ENCODE results near the gene KANSL1L. TPM values are rescaled to one million over a fixed set of nuclear protein-coding genes. Genes with fewer than 3 reads are reported as not detected.
A peak's percentile ranks its signal among the peaks of the same experiment; 100 is the strongest.

KANSL1L gene
- total and polyA plus RNA-seq, 9 donors = 12.4 to 34.2 (median 14.9) TPM

DNA sequence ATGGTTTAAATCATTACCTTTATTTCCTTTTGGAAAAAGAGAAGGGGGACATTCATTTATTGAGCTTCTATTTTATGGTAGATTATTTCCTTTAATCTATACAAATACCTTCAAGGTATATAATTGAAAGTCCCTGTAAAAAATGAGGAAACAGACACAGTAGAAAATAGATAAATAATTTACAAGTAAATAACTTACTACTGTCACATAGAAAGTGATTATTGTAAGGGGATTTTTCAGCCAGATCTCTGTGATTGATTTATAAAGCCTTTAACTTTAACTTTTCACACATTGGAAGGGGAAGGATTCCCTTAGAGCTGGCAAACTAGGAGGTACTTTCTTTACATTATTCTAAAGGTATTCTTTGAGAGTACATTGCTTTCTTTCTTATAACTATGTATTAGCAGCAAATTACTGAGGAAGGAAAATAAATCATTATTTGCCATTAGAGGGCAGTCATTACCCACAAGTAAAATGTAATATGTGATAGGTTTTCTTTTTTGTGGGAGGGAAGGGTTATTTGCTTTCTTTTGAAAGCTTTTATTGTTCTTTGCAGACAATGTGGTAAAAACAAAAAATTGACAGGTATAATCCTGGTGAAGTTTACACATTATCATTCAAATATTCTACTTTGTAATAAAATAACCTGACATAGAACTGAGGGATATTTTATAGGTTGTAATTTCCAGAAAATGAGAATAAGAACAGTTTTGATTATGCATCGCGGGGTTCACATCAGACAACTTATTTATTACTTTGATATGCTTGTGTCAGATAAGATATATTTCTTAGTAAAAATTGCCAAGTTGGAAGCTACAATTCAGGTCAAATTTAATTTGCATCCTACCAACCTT is 193.6 kb downstream of the KANSL1L start:
- H3K27me3 ChIP-seq (ENCODE audit: control insufficient read depth, insufficient read depth, low read length) = no peaks in the 10 kb centered on the region
- H3K9me3 ChIP-seq (replicated peaks; ENCODE audit: control insufficient read depth, low read depth, low read length) = no peaks in the 10 kb centered on the region
- WGBS (ENCODE audit: insufficient coverage) = no CpG with 5 or more reads among the region's 2 CpGs
- H3K4me3 ChIP-seq (ENCODE audit: low read length) = no peak overlapping the region
- DNase-seq = peak; percentile 50
- H3K4me1 ChIP-seq (ENCODE audit: control insufficient read depth, insufficient read depth, low read length) = no peaks in the 10 kb centered on the region
- H3K36me3 ChIP-seq (ENCODE audit: control insufficient read depth, insufficient read depth, low read length) = no peaks in the 10 kb centered on the region
- no peak overlapping the region for H3K27ac ChIP-seq (ENCODE audit: low read length)

DNA sequence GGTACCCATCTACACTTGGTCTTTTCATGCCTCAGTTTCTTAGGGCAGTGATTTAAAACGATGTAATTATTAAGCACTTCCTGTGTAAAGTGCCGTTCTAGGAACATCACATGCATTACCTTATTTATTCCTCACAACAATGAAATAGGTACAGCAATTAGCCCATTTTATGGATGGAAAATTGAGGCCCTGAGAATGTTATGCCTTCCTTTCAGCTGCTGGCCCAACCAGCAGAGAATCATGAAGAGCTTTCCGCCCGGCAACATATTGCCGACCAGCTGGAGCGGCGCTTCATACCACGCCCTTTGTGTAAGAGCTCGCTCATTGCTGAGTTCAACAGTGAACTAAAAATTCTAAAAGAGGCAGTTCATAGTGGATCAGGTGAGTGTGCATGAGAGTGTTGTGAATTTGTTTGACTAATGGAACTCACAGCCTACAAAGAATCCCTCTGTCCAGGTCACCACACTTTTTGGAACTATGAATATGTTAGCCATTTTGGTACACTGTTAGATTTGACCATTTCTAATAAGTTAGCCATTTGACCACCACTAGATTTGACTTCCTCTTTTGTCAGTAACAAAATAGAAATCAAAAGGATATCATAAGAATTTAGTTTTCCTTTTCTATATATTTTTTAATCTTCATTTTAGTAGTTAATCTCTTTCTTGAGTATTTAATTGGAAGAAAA is 194.4 kb downstream of the KANSL1L start:
- Histone ChIP-seq H3K27ac (ENCODE audit: low read length) (no peak overlapping the region), H3K4me3 (ENCODE audit: low read length) (no peak overlapping the region), H3K9me3 (replicated peaks; ENCODE audit: control insufficient read depth, low read depth, low read length) (no peaks in the 10 kb centered on the region), H3K27me3 (ENCODE audit: control insufficient read depth, insufficient read depth, low read length) (no peaks in the 10 kb centered on the region), H3K36me3 (ENCODE audit: control insufficient read depth, insufficient read depth, low read length) (no peaks in the 10 kb centered on the region), H3K4me1 (ENCODE audit: control insufficient read depth, insufficient read depth, low read length) (no peaks in the 10 kb centered on the region)
- 90% methylated on average over 2 of the region's 9 CpGs for WGBS (ENCODE audit: insufficient coverage)
- no peak for DNase-seq

DNA sequence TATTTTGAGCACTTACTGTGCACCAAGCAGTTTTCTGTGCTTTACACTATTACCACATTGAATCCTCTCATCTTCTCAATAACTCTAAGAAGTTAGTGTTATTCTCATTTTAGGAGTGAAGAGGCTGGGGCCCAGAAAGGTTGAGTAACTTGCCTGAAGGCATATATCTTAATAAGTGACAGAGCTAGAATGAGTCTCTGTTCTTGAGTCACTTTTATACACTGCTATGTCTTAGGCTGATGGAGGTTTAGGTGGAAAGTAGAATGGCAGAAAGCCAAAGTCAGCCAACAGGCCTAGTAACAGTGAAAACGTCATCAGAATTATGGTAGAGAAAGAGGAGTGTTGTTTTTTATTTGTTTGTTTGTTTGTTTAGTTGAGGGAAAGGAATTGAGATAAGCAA is 196.6 kb downstream of the KANSL1L start:
- H3K36me3 ChIP-seq (ENCODE audit: control insufficient read depth, insufficient read depth, low read length) = no peaks in the 10 kb centered on the region
- DNase-seq = no peak
- H3K27ac ChIP-seq (ENCODE audit: low read length) = no peak overlapping the region
- H3K27me3 ChIP-seq (ENCODE audit: control insufficient read depth, insufficient read depth, low read length) = no peaks in the 10 kb centered on the region
- 14% methylated on average over 1 of the region's 1 CpG for WGBS (ENCODE audit: insufficient coverage)
- H3K4me1 ChIP-seq (ENCODE audit: control insufficient read depth, insufficient read depth, low read length) = no peaks in the 10 kb centered on the region
- no peaks in the 10 kb centered on the region for H3K9me3 ChIP-seq (replicated peaks; ENCODE audit: control insufficient read depth, low read depth, low read length)
- no peak overlapping the region for H3K4me3 ChIP-seq (ENCODE audit: low read length)

DNA sequence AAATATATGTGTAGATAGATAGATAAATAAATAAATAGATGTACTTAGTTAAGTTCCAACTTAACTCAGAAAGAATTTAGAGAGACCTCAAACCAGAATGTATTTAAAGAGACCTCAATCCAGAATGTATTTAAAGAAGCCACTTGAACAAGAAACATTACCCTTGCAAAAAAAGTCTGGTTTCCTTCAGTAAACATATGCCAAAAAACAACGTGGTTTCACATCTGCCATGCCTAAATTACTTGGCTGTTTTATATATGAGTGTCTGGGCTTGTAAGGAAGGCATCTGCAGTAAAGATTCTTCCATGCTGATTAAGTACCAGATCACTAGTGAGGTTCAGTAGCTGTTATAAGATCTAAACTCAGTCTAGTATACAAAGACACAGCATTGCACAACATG is 197.9 kb downstream of the KANSL1L start:
- Histone ChIP-seq H3K4me3 (ENCODE audit: low read length) (no peak overlapping the region), H3K36me3 (ENCODE audit: control insufficient read depth, insufficient read depth, low read length) (no peaks in the 10 kb centered on the region), H3K27me3 (ENCODE audit: control insufficient read depth, insufficient read depth, low read length) (no peaks in the 10 kb centered on the region), H3K9me3 (replicated peaks; ENCODE audit: control insufficient read depth, low read depth, low read length) (no peaks in the 10 kb centered on the region), H3K4me1 (ENCODE audit: control insufficient read depth, insufficient read depth, low read length) (no peaks in the 10 kb centered on the region), H3K27ac (ENCODE audit: low read length) (no peak overlapping the region)
- no peak for DNase-seq
- WGBS (ENCODE audit: insufficient coverage) = no CpG with 5 or more reads among the region's 1 CpG

Other genes with a start within 250 kb of the KANSL1L start
- 34.3 TPM for gene RPE, start 168.8 kb downstream of the KANSL1L start, total RNA-seq
- gene RPE, start 168.8 kb downstream of the KANSL1L start, polyA plus RNA-seq (ENCODE audit: insufficient read depth in 1 of 8, insufficient read length in 8 of 8, low replicate concordance in 1 of 8) = 10 to 100 TPM; 22.6 to 33.9 (median 28.0) TPM
- gene ACADL, start 54.0 kb upstream of the KANSL1L start, total RNA-seq = 5.2 TPM
- 1 to 10 TPM; 3.4 to 9.1 (median 5.8) TPM for gene ACADL, start 54.0 kb upstream of the KANSL1L start, polyA plus RNA-seq (ENCODE audit: insufficient read depth in 1 of 8, insufficient read length in 8 of 8, low replicate concordance in 1 of 8)
- 10,096 TPM for gene MYL1, start 143.8 kb upstream of the KANSL1L start, total RNA-seq
- 1,000 to 10,000 TPM; 3,329 to 9,150 (median 6,548) TPM for gene MYL1, start 143.8 kb upstream of the KANSL1L start, polyA plus RNA-seq (ENCODE audit: insufficient read depth in 1 of 8, insufficient read length in 8 of 8, low replicate concordance in 1 of 8)

Data from muscle of leg (tissue), 11 donors.